HG02623 (cell line): ENCODE results near the gene KIF26A.

ENCODE experiments used
- ATAC-seq: cut with Tn5 transposase; IDR thresholded peaks from one replicate; pipeline ENCODE4 v1.9.1; 2021; ENCODE audit warnings: moderate library complexity; ENCODE audit not compliant: unreplicated experiment

KIF26A gene

DNA sequence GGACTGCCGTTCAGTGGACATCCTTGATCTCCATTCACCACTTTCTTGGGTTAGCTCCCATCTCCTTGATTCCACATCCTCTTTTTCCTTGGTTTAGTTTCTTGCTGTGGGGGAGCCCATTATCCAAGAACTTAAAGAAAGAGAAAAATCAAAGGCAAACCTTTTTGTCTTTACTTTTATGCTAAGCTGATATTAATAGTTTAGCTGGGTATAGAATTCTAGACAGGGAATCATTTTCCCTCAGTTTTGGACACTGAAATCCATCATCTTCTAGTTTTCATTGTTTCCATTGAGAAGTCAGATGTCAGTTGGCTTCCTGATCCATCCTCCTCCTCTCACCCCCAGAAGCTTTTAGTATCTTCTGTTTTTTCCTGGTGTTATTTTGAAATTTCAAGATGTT, 8.8 kb upstream of the KIF26A start:
- no peak for ATAC-seq

GRCh38 chr14:104130974-104131651, 7.3 kb upstream of the KIF26A start:
- no peak for ATAC-seq

DNA sequence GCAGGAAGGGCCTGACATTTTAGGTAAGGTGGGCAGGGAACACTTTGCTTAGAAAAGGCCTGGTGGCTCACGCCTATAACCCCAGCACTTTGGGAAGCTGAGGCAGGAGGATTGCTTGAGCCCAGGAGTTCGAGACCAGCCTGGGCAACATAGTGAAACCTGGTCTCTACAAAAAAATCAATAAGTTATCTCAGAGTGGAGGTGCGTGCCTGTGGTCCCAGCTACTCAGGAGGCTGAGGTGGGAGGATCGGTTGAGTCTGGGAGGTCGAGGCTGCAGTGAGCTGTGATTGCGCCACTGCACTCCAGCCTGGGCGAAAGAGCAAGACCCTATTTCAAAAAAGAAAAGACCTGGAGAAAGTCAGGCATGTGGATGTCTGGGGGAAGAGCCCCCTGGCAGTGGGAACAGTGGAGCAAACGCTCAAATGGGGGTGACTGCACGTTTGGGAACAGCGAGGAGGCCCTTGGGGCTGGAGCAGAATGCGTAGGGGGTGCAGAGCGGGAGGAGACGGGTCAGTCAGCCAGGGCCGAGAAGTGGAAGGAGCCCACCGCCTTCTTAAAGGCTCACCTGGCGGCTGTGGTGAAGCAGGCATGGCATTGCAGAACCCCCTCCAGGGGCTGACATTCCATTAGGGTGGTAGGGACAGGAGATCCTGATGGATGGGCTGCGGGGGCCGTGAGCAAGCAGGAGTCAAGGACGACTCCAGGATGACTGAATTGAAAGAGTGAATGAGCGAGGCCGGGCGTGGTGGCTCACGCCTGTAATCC, 6.2 kb upstream of the KIF26A start:
- no peak for ATAC-seq

DNA sequence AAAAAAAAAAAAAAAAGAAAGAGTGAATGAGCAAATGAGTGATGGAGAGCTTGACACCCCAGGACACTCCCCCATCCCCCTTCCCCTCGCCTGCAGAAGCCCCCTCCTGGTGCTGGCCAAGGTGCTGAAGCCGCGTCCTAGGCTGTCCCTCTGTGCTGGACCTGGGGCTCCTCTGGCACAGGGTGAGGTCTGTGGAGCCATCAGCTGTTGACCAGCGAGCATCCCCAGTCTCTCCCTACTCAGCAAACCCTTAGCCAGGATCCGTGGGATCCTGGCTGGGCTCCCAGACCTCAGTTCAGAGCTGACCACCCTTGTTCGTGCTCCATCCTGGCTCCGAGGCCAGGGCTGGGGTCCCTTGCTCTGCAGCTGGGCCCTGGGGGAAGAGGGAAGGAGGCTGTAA, 5.4 kb upstream of the KIF26A start:
- no peak for ATAC-seq

DNA sequence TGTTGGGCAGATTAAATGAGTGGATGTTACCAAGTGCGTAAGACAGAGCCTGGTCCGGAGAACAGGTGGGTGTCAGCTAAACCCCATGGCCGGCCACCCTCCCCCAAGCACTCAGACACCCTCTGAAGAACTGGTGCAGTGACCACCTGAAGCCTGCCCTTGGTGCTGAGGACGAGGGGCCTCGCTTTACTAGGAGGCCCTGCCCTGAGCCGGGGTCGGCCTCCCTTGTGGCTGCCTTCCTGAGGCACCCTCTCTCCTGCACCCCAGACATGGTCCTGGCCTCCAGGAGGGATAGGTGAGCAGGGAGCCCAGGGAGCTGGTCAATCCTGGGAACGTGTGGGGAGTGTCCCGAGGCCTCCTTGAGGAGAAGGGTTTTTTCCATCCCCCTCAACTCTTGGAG, 4.9 kb upstream of the KIF26A start:
- ATAC-seq = no peak

- ATAC-seq = no peak
These were observed 4.1 kb upstream of the KIF26A start for GRCh38 chr14:104134061-104134965.

DNA sequence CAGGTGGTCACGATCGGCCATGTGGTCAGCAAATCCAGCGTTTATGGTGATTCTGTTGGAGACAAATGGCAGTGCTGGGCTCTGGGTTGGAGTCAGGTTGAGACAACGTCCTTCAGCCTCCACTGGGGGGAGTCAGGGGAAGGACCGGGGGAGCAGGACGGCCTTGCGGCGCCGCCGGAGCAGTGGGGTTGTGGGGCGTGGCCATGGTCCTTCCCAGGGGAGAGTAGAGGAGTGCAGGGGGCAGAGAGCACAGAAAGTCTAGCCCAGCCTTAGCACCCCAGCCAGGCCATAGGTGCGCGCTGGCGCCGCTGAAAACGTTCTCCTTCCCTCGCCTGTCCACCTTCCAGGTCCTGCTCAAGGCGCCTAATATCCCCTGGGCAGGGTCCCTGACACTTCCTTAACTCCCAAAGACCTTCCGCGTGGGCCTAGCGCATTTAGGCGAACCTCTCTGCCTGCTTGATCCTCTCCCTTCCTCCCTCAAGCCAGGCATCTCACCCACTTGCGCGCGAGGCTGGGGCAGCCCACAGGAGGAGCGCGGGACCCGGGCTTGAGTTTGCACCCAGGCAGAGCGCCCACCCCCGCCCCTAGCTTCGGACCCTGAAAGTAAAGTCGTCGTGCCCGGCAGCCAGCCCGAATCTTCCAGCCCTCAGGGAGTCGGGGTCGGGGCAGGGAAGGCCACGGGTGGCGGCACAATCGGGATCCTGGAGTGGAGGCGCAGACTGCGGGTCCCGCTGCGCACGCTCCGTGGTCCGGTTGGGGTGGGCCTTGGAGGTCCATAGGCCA, 3.1 kb upstream of the KIF26A start:
- ATAC-seq = no peak

DNA sequence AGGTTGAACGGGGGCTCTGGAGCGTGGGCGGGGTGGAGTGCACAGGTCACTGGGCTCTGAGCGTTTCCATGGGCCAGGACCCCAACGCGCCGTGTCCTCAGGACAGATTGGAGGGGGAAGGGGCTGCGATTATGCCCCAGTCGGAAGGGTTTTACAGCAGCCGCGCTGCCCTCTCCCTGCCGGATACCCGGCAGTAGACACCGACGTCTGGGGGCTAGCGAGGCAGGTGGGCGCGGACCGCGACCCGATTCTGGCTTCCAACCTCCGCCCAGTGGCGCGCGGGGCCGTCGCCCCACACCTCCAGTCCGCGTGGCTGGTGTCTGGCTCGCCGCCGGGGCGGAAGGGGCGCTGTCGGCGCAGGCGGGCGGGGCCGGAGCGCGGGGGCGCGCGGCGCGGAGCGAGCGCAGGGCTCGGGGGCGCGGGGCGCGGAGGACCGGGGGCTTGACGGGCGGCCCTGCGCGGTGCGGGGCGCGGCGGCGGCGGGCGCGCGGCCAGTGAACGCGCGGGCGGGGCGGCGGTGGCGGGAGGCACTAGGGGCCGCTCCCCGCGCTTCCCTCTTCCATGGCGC, 2.4 kb upstream of the KIF26A start:
- no peak for ATAC-seq

DNA sequence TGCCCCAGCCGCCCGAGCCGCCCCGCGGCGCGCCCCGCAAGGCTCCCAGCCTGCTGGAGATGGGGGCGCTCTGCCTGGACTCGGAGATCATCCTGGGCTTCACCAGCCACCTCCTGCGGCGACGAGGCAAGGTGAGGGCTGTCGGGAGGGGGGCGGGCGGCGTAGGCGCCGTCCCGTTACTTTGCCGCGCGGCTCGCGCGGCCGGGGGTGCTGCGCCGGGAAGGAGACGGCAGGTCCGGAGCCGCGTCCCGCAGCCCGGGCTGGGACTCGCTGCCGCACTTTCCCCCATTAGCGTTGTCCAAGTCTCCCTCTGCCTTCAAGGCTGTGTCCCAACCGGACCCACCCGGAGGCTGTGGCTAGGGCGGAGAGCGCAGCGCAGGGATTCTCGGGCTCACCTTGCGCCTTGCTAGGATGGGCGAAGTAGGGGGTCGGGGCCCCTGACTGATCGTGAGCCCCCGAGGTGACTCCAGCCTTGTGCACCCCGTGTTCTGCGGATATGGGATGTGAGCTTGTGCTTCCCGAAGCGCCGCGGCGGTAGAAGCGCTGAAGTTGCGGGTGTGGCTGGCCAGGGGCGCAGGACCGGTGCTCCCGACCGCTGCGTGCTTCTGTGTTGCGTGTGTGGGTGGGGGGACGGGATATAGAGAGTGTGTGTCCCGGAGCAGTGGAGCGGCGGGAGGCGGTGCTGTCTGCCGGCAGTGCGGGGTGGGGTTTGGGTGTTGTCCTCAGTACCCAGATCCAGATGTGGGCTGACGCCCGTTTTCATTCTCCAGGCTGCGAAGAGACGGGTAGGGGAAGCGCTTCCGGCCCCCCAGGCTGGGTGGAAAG, 1.7 kb upstream of the KIF26A start:
- no peak for ATAC-seq

DNA sequence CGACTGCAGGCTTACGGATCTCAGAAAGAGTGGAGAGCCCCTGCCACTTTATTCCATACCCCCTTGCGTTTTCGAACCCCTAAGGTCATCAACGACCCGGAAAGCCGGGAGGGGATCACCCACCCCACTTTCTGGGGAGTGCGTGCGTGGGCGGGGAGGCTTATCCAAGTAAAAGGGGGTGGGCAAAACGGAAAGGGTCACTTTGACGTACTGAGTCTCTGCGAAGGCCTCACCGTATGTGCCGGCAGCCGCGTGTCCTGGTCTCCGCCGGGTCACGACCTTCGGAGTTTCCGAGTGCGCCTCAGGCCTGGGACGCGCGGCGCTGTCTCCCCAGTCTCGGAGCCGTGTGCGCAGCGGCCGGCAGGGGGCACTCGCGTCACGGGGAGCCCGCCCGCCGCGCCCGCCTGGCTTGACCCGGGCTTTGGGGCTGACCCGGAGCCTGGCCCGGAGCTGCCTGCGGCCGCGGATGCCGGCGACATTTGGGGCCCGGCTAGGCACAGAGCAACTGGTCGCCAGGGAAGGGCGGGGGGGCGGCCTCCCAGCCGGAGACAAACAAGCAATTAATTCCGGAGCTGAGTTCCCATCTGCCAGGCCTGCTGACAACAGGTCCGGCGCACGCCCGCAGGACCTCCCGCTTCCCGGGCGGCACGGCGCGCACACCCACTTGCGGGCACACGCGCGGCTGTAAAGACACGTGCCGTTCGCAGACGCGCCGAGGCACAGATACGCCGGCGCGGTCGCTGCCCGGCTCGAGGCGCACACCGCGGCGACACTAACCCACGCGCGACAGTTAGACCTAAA, 890 bp upstream of the KIF26A start:
- no peak for ATAC-seq

GRCh38 chr14:104138718-104139459, 502 bp downstream of the KIF26A start:
- no peak for ATAC-seq

DNA sequence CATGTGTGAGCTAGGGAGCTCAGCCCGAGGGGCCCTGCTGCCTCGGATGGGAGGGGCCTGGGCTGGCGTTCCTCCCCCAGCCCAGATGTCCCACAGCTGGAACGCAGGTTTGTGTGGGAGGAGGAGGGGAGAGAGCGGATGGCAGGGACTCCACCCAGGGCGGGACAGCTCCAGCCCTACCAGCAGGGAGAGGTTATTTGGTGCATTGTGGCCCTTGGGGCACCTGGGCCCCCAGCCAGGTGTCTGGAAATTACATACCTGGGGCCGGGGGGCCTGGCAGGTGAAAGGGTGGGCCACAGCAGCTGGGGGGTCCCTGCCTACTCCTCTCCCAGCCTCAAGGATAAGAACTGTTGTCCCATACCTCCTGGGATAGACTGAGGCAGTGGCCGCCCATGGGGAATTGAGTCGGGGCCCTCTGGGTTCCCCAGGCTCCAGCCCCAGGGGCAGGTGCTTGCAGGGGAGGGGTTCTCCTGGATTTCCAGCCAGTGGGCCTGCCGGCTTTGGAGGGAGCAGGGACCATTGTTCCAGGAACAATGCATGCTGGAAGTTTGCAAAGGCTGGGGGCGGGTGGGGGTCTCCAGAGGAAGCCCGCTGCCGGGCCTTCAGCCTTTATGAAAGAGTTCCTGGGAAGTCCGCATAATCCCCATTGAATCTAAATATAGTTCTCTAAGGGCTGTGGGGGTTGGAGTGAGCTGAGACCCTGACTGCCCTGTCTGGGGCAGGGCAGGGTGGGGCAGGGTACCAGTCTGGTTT, 1.2 kb downstream of the KIF26A start:
- ATAC-seq = no peak

DNA sequence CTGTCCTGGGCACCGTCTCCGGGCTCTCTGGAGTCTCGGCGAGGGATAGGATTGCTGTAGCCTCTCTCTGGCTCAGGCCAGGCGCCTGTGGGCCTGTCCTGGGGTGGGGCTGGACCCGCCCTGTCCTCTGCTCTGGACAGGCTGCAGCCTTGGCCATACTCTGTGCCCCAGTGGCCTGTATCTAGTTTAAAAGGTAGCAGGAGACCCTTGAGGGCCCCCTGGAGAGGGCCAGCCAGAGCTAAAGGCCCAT, 1.8 kb downstream of the KIF26A start:
- no peak for ATAC-seq

DNA sequence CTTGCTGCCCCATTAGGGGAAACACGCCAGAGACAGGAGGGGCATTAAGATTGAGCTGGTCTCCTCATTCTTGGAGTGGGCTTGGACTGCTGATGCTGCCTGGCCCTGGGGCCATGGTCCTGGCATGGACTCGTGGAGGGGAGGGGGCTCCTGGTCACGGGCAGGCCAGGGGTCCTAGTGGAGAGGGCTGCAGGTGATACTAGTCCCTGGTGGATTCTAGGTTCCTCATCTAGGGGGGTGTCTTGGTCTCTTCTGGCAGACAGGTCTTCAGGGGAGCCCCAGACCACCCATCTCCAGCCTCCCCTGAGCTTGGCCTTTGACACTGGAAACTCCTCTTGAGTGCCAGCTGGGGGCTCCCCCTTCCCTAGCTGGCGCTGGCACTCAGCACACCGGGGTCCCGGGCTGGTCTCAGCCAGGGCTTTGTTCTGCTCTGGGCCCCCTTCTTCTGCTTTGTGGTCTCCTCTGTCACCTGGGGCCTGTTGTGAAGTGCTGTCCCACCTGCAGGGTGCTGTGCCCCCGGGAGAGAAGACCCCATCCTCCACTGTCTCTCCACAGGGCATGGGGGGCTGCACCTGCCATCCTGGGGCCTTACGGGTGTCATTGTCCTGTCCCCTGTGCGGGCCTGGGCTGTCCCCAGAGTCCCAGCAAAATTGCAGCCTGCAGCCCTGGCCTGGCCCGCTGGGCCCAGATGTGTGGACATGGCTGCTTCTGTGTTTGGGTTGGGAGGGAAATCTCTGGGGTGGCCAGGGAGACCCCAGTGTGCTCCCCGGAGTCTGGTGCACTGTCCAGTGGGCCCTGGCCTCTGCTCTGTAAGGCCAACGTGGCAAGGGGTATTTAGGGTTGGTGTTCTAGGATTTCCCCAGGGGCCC, 2.3 kb downstream of the KIF26A start:
- no peak for ATAC-seq

- no peak for ATAC-seq
These were observed 3.3 kb downstream of the KIF26A start for GRCh38 chr14:104141621-104142091.

GRCh38 chr14:104142136-104142945, 4.0 kb downstream of the KIF26A start:
- no peak for ATAC-seq
